K562 (cell line): Measurements from ENCODE around the gene ABT1. TPM values are rescaled to one million over a fixed set of nuclear protein-coding genes. Genes with fewer than 3 reads are reported as not detected.

Source experiments
- ADNP ChIP-seq: fragments of 200-800 bp; sonication (Bioruptor generic); IDR thresholded peaks from 2 replicates; pipeline ENCODE4 v1.6.1; 2016; ENCODE audit warnings: missing genetic modification characterization, missing compliant biosample characterization
- ATF1 ChIP-seq, 2 experiments: fragments of 450-650 bp in 1 of 2; IDR thresholded peaks; 2 replicates each; pipeline ENCODE4 v1.6.1; 2016; ENCODE audit warnings: missing compliant biosample characterization in 1 of 2, missing genetic modification characterization in 1 of 2
- BCOR ChIP-seq: fragments of 450-650 bp; IDR thresholded peaks from 2 replicates; pipeline ENCODE4 v1.6.1; 2016
- BDP1 ChIP-seq: IDR thresholded peaks from 3 replicates; pipeline ENCODE4 v1.6.1; 2011; ENCODE audit not compliant: insufficient read length, insufficient read depth
- BRD4 ChIP-seq: fragments of 200-600 bp; sonication (generic); IDR thresholded peaks from 2 replicates; pipeline ENCODE4 v1.6.1; 2017; ENCODE audit warnings: inconsistent platforms
- CBFA2T3 ChIP-seq: fragments of 450-650 bp; IDR thresholded peaks from 2 replicates; pipeline ENCODE4 v1.6.1; 2017
- GABPB2 ChIP-seq: fragments of 250-450 bp; sonication (Bioruptor Pico); conservative IDR thresholded peaks from 2 replicates; pipeline ENCODE4 v1.5.1; 2021; ENCODE audit warnings: mild to moderate bottlenecking
- GTF2E2 ChIP-seq: fragments of 200-800 bp; sonication (Bioruptor generic); IDR thresholded peaks from 2 replicates; pipeline ENCODE4 v1.6.1; 2016; ENCODE audit warnings: missing genetic modification characterization, missing compliant biosample characterization
- KDM2B ChIP-seq: fragments of 250-450 bp; sonication (Bioruptor Pico); IDR thresholded peaks from 2 replicates; pipeline ENCODE4 v1.8.0; 2021; ENCODE audit warnings: mild to moderate bottlenecking, moderate library complexity
- MEF2D ChIP-seq: conservative IDR thresholded peaks from 2 replicates; pipeline ENCODE4 v1.6.1; 2016; ENCODE audit warnings: low read depth, missing genetic modification characterization, missing compliant biosample characterization
- MYC ChIP-seq, 2 experiments: fragments of 250-450 bp in 1 of 2; sonication (Bioruptor Pico) in 1 of 2; IDR thresholded peaks; 2 replicates each; pipeline versions ENCODE4 v1.5.1 to v1.6.1; 2012 to 2021; ENCODE audit warnings: low read depth in 2 of 2, borderline replicate concordance in 1 of 2, improper control_type of control experiment in 1 of 2, low read length in 1 of 2, mild to moderate bottlenecking in 1 of 2, moderate library complexity in 1 of 2
- NFYB ChIP-seq: IDR thresholded peaks from 2 replicates; pipeline ENCODE4 v1.6.1; 2011; ENCODE audit warnings: mild to moderate bottlenecking, moderate library complexity; ENCODE audit not compliant: insufficient read length; ENCODE audit errors: extremely low read depth
- SNAPC5 ChIP-seq: fragments of 250-450 bp; sonication (Bioruptor Pico); IDR thresholded peaks from 2 replicates; pipeline ENCODE4 v1.8.0; 2021; ENCODE audit warnings: moderate library complexity, mild to moderate bottlenecking, inconsistent platforms
- TBL1XR1 ChIP-seq, 2 experiments: IDR thresholded peaks; 2 replicates each; pipeline ENCODE4 v1.6.1; 2012; ENCODE audit warnings: improper control_type of control experiment in 2 of 2, low read length in 2 of 2, mild to moderate bottlenecking in 1 of 2
- ZNF134 ChIP-seq: fragments of 250-450 bp; sonication (Bioruptor Pico); conservative IDR thresholded peaks from 2 replicates; pipeline ENCODE4 v1.4.0; 2020
- ZNF398 ChIP-seq: fragments of 250-450 bp; sonication (Bioruptor Pico); IDR thresholded peaks from 2 replicates; pipeline ENCODE4 v1.8.0; 2021; ENCODE audit warnings: moderate library complexity, mild to moderate bottlenecking, inconsistent platforms
- ZNF518B ChIP-seq: fragments of 250-450 bp; sonication (Bioruptor Pico); IDR thresholded peaks from 2 replicates; pipeline ENCODE4 v1.5.0; 2021; ENCODE audit warnings: mild to moderate bottlenecking, moderate library complexity
- ZNF592 ChIP-seq: fragments of 450-650 bp; IDR thresholded peaks from 2 replicates; pipeline ENCODE4 v1.6.1; 2017; ENCODE audit warnings: antibody characterized with exemption, mild to moderate bottlenecking
- polyA plus RNA-seq, 8 experiments: library from polyadenylated mRNA; depleted of rRNA in 4 of 8; stranded (reverse) in 5 of 8; unstranded in 3 of 8; fragments of >200 nt; fragmentation: Nextera tagmentation in 2 of 8; fragmentation: Illumina TruSeq in 1 of 8; extraction: Ambion mirVana in 2 of 8; extraction: Trizol in 1 of 8; gene quantifications; 2 replicates each; pipeline versions ENCODE4 v1.2.1 to v1.2.3, GENCODE V29; 2011 to 2014; ENCODE audit warnings: inconsistent platforms in 1 of 8, missing spikeins in 1 of 8
- total RNA-seq, 7 experiments: library from RNA; depleted of rRNA in 6 of 7; stranded (reverse); fragments of >200 nt in 6 of 7; fragmentation: Illumina TruSeq in 2 of 7; extraction: Trizol in 2 of 7; gene quantifications; 2 replicates each; pipeline versions ENCODE4 v1.2.1 to v1.2.3, GENCODE V29; 2011 to 2021; ENCODE audit warnings: low replicate concordance in 1 of 7

The ABT1 gene
- total and polyA plus RNA-seq, 9 of the 15 experiments (the other 6 are each of a cell fraction or from before 2014, with no cell fraction given), result 8.8 to 52.7 (median 40.7) TPM

- TF ChIP-seq NFYB (no peak), SNAPC5 (no peak), GABPB2 (CRISPR knock-in tag) (no peak), BDP1 (peak; percentile 32), ZNF592 (peak; percentile 79), CBFA2T3 (peak; percentile 48), BRD4 (peak; percentile 75), KDM2B (CRISPR knock-in tag) (no peak), ATF1 (CRISPR knock-in tag; IDR thresholded peaks at IDR 0.05) (no peak), ATF1 (tag; IDR thresholded peaks at IDR 0.05) (peak; percentile 46), GTF2E2 (tag) (peak; percentile 27; the same call in 1 of the 2 replicates), ZNF134 (CRISPR knock-in tag) (no peak), ZNF518B (CRISPR knock-in tag) (no peak), ZNF398 (CRISPR knock-in tag) (no peak), MYC (IDR thresholded peaks at IDR 0.05; ENCODE audit: low read depth, low read length) (peak; percentile 34; the same call in 1 of the 2 replicates), MYC (CRISPR knock-in tag; IDR thresholded peaks at IDR 0.05; ENCODE audit: borderline replicate concordance, low read depth) (no peak), MEF2D (no peak), ADNP (tag) (peak; percentile 94), BCOR (peak; percentile 47; the same call in 1 of the 2 replicates), TBL1XR1 (IDR thresholded peaks at IDR 0.05; ENCODE audit: low read length in 2 of 2) (peak in 1 of 2 experiments; percentile 87; a peak in 3 of 4 replicates)
Measured at GRCh38 chr6:26554697-26555504, 41.9 kb upstream of the ABT1 start (continued).
